CD4-positive, alpha-beta T cell treated with Interleukin-15 for 1 hour (primary cell): ENCODE results near the gene UNC13C.

Source experiments
- DNase-seq: peaks from one replicate; pipeline ENCODE4 v3.0.0-alpha.2; 2020

UNC13C gene

DNA sequence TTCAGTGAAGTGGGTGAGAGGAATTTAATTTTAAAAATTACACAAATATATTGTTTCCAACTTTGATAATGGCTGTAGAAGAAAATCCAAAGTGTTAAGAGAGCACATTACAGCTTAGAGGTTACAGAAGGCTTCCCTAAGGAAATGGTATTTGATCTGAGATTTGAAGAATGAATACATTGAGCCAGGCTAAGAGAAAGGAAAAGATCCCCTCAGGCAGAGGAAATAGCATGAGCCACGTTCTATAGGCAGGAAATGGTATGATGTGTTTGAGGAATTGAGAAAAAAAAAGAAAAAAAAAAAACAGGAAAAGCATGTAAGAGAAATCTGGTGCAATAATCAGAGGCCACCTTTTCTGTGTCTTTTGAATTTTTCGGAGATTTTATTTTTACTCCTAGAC lies 48.6 kb downstream of the UNC13C start:
- no peak for DNase-seq

GRCh38 chr15:54029081-54029480 lies 50.8 kb downstream of the UNC13C start:
- no peak for DNase-seq

DNA sequence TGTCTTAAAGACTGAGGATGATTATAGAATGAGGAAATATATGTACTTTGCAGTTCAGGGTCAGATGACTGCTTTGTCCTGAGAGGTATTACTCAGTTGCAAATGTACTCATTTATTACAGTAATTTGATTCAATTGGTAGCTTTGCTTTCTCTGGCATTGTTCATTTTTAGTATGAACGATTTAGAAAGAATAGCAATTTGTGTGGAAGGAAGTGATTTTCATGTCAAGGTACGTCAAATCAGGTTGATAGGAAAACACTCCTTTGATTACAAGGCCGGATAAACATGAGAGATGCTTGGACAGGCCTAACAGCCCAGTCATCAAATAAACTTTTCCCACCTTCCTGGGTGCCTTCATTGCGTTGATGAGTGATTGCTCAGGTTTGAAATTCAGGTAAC lies 53.8 kb downstream of the UNC13C start:
- DNase-seq: no peak

- no peak for DNase-seq
These were observed 55.2 kb downstream of the UNC13C start for GRCh38 chr15:54033356-54033860.

DNA sequence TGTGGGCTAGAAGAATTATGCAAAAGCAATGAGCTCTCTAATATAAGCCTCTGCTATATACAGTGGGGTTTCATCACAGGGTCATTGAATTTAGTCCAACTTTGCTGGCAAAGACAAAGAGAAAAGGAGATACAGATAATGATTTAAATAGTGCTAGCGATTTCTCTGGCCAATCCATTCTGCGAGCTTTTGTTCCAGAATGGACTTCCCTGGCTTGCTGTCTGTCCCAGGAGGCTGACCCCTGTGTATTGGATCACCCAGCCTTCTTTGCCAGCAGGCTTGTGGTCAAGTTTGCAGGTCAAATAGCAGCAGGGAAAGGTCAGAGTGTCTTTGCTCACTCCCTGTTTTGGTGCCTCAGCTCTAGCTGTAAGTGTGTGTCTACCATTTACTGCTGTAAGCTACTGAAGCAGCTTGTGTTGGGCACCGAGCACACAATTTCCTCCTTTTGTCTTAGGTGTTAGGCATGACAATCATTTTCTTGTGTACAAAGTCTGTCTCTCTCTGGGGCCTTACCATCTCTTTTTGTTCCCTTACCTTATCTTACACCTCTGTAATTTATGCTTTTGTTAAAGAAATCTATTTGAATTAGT lies 55.7 kb downstream of the UNC13C start:
- DNase-seq: no peak

DNA sequence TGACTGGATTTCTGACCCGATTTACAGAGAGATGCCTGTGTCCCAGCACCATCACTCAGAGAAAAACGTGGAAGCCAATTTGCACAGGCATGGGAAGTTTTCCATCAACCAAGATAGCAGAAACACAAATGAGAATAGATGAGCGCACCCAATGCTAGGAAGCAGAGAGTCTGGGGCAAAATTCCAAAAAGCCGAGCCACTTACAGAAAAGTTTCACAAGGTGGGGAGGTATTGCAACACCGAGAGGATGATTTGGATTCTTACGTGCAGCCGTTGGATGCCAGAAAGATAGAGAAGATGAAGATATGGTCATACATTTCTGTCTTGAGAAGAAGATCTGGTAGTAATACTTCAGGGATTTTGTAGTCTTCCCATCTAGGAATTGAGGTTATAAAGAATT lies 57.4 kb downstream of the UNC13C start:
- DNase-seq: no peak

DNA sequence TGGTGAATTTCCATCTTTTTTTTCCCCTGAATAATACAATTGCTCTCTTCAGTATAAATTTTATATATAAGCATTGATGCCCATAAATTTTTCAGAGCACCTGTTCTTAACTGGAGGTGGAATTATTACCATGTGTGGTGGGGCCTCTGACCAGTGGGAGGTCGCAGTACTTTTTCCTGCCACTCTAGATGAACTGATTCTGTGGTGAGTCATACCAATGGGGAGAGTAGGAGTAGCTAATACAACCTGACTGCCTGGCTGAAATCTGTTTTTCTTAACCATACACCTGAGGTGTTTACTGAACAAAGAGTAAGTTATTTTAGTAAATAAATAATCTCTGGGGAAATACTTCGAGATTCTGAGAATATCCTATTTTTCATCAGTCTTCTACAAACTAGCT lies 67.2 kb downstream of the UNC13C start:
- no peak for DNase-seq

DNA sequence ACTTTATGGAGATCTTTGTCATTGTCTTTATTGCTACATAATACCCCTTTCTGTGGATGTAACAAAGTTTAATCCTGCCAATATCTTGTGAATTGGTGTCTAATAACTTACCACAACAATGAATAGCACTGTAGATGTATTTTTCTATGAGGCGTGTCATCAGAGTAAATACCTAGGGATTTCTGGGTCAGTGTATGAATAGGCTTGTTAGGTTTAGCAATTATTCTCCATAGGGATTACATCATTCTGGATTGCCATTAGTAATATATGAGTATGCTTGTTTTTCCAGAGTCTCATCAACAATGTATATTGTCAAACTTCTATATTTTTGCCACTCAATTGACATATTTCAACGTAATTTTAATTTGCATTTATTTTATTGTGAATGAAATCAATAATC lies 67.9 kb downstream of the UNC13C start:
- no peak for DNase-seq

DNA sequence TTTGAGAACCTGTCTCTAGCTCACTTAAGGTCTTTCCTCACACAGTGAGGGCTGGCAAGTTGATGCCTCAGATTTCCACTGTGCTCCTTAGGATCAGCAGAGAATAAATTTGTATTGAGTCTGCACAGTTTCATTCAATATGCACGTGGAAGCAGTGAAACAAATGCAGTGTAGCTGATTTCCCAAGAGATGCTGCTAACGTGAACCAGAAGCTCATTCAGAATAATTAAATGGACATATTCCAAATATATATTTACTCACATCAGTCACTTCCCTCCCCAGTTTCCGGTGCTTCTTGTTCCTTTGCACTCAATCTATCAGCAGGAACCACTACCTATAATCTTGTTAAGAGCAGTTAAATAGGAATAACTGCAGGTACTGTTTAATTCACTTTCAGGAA lies 86.1 kb downstream of the UNC13C start:
- DNase-seq: no peak

DNA sequence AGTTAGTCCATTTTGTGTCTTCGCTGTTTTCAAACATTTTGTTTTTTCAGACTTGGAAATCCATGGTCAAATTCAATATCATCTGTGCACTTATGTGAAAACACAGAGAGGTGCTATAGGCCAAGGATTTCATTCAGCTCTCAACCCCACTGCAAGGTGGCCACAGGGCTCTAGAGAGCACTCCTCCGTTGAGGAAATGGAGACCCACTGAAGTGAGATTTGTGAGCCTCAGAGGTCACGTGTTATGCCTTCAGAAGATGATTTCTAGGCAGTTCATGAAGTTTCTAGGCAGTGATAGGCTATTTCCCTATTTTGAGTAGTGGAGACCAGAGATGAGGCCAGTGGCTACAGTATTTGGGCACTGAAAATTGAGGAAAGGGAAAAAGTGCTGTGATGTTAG lies 88.2 kb downstream of the UNC13C start:
- no peak for DNase-seq

DNA sequence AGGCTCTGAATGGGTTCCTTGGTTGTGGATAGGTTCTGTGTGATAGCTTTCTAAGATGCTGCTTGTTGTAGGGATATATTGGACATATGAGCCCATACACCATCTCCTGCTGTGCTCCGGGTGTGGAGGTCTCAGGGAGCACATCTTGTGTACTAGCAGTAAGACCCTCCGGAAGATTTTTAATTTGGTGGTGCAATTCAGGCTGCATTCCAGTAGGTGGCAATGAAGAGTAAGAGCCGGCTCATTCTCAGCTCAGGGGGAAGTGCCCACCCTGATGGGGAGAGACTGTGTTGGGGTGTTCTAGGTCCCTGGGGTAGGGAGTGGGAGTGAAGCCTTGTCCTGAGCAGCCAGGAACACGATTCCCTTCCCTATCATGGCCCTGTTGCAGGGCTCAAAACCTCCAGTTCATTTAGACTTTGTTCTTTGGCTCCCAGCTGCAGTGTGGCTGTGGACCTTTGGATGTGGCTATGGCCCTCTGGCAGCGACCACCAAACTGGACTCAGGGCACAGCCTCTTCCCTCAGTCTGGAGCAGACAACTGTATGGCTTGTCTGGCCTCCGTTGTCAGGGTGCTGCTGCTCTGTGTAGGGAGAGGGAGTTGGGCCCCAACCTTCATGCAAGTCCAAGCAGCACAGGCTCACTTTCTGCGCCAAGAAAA lies 104.7 kb downstream of the UNC13C start:
- no peak for DNase-seq

GRCh38 chr15:54083501-54083900 lies 105.3 kb downstream of the UNC13C start:
- no peak for DNase-seq

- no peak for DNase-seq
These were observed 105.8 kb downstream of the UNC13C start for GRCh38 chr15:54083991-54084390.

DNA sequence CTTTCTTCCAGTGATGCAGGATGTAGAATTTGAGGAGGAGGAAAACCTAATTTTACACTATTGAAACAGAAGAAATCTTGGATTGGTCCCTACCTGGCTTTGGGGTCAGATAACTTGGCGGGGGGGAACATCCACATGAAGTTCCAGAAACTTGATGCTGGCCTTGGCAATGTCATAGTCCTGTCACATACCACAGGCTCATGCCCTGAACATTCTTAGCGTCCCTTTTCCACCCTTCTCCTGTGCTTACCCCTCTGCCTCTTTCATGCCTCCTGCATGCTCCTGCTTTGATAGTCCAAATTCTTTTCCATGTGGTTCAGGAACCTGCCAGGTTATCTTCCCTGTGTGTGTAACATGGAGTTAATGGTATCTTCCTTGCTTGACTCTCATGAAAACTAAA lies 110.6 kb downstream of the UNC13C start:
- DNase-seq: no peak

- no peak for DNase-seq
These were observed 111.5 kb downstream of the UNC13C start for GRCh38 chr15:54089776-54090175.

GRCh38 chr15:54091651-54092050 lies 113.4 kb downstream of the UNC13C start:
- DNase-seq: no peak

DNA sequence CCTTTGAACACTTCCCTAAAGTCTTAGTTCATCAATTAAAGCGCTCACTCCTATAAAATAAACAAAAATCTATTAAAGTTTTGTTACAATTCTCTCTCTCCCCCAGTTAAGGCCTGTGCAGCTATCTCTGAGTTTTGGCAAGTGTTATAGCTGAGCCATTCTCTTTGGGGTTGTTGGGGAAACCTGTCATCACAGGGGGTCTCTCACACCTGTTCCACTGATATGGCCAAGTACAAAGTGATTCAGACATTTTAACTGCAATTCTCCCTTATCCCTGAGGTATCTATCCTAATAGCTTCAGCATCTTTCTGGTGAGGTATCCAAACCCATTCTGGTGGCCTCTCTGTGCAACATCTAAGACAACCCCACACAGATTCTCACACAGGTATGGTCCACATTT lies 116.4 kb downstream of the UNC13C start:
- DNase-seq: no peak

GRCh38 chr15:54097019-54097418 lies 118.8 kb downstream of the UNC13C start:
- DNase-seq: no peak

DNA sequence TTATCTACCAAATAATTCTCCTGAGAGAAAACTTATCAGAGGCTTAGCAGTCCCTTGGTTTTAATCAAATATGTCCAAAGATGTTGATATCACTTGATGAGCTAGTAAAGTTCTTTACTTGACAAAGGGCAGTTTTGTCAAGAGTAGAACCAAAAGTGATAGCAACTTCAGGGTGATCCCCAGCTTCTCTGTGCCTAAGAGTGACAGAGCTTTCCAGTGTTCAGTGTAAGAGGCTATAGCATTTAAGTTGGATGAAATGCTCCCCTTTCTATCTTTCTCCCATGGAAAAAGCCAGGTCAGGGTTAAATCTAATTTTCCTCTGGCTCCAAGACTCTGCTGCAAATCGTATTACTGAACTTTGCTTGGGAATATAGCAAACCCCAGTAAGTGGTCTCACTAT lies 120.8 kb downstream of the UNC13C start:
- no peak for DNase-seq

DNA sequence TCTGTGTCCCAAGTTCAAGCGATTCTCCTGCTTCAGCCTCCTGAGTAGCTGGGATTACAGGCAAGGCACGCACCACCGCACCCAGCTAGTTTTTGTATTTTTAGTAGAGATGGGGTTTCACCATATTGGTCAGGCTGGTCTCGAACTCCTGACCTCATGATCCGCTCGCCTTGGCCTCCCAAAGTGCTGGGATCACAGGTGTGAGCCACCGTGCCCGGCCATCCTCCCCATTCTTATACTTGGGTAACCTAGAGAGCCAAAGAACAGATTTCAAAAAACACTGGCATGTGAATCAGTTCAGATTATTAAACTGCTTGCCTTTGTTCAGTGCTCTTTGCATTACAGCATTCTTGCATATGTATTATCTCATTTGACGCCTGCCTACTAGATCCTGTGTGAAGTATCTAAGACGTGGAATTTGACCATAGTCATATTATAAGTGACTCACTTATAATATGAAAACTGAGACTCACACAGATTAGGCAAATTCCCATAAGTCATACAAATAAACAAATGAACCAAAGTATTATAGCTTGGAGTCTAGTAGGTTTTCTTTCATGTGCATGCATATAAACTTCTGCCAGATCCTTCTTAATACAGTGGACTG lies 123.5 kb downstream of the UNC13C start:
- no peak for DNase-seq

DNA sequence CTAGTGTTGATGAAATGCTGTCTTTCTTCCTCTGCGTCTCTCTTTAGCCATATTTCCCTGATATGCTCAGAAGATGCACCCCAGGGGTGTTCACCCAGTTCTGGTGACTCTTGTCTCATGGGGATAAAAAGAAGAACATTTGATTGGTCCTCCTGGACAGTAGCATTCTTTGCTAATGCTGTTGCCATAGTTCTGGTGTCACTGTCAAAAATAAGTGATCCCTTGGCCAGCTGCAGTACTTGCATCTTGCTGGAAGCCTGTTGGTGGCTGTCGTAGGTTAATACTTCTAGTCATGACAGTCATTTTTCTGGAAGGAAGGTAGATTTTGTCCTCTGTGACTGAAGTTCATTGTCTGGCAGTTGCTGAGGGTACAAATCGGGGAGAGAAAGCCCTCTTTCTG lies 124.5 kb downstream of the UNC13C start:
- DNase-seq: no peak

DNA sequence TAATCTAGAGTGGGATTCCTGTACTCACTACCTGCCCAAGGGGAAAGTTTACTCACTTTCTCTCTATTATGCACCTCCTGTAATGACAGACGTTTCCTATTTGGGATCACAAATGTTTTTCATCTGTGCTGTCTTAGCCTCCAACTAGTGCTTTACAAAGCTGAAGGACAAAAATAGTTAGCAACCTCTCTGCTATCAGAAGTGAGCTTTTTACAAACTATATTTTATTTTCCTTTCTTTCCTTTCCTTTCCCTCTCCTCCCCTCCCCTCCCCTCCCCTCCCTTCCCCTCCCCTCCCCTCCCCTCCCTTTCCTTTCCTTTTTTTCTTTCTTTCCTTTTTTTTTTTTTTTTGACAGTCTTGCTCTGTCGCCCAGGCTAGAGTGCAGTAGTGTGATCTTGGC lies 130.8 kb downstream of the UNC13C start:
- DNase-seq: no peak

- DNase-seq: no peak
These were observed 140.8 kb downstream of the UNC13C start for GRCh38 chr15:54119051-54119450.

- no peak for DNase-seq
These were observed 142.8 kb downstream of the UNC13C start for GRCh38 chr15:54120949-54121463.
